Activated naive CD8-positive, alpha-beta T cell treated with anti-CD3 and anti-CD28 coated beads, Interleukin-2, amount 50 U/mL, for 16 hours (primary cell): ENCODE measurements around the gene MEF2C.

Source experiments
- DNase-seq: peaks from one replicate; pipeline ENCODE4 v3.0.0-alpha.2; 2020; ENCODE audit warnings: low read depth, low spot score

MEF2C gene

DNA sequence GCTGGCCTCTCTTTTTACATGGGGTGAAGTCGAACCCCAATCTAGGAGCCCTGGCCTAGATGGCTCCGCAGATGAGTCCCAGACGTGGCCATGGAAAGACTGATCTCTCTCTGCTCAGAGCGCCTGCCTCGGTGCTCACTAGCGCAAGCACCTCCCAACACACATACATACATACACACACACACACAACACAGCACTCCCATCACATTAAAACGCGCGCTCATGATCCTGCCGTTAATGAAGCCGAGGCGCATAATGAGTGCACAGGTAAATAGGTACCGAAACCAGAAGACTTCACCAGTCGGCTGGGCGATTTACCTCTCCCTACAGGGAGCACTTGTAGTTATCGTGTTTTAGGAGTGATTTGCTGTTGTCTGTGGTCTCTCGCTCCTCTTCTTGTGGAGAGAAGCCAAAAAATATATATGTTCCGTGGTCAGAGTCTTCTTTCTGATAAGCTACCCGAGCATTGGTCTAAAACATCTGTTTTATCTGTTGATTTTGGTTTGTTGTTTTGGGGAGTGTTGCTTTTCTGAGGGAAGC is 207.7 kb downstream of the MEF2C start:
- no peak for DNase-seq

DNA sequence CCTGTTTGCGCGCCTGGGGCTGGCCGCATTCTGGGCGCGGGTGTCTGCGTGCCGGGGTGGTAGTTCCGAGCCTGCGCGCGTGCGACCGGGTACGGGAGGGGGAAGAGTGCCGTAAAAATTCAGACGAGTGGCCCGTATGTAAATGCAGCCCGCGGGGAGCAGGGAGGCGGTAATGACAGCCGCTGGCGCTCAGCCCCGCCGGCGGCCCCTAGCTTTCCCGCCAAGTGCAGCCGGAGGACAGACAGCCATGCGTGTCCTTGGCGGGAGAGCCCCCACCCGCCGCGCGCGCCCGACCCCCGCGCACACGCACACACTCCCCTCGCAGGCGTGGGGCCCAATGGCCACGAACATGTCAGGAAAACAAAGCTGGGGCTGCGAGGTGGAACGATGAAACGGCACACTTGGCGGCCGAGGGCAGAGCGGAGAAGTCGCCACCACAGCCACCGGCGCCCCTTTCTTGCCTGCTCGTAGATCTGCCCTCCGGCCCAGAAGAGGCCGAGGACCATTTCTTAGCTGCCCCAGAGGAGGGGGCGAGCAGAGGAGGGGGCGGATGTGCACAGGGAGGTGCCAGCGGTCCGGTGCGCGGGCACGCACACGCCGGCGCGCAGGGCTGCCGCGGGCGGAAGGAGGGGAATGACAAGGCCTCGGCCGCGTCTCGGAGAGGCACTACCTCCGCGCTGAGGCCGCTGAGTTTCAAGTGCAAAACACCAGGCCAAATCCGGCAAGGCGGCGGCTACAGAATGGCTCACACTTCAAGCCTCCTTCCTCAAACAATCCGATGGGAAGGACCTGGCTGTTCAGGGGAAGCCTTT is 208.4 kb downstream of the MEF2C start:
- DNase-seq: no peak

DNA sequence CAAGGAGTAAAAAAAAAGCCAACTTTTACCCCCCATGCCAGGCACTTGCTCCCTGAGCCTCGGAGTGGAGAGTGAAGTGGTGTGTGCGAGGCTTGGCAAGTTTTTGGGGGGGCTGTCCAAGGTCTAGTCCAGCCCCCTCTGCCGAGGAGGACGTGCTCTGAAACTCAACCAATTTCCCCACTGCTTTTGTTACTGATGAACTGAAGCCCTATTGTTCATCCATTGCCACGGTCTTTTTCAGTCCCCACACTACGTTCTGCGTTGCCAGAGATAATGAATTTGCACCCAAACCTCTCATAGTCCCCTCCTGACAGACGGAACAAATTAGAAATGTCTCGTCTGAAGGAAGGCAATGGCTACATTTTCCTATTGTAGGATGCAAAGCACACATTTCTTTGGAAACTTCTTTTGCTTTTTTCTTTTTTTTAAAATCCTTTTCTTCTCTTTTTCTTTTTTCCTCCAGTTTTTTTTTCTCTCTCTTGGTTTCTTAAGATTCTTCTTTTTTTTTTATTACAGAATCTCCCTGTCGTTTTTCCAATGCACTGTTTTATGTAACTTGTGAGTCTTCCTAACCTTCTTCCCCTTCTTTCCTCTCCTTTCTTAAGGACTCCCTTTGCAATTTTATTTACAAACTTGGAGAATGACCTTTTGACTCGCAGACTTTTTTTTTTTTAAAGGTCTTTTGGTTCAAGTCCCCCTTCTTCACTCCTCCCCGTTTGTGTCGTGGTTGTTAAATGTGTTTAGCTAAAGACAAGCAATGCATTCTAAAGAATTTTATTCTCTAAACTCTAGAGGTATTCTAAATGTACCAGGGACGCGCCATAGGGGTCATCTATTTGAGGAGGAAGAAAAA is 209.5 kb downstream of the MEF2C start:
- DNase-seq: no peak

DNA sequence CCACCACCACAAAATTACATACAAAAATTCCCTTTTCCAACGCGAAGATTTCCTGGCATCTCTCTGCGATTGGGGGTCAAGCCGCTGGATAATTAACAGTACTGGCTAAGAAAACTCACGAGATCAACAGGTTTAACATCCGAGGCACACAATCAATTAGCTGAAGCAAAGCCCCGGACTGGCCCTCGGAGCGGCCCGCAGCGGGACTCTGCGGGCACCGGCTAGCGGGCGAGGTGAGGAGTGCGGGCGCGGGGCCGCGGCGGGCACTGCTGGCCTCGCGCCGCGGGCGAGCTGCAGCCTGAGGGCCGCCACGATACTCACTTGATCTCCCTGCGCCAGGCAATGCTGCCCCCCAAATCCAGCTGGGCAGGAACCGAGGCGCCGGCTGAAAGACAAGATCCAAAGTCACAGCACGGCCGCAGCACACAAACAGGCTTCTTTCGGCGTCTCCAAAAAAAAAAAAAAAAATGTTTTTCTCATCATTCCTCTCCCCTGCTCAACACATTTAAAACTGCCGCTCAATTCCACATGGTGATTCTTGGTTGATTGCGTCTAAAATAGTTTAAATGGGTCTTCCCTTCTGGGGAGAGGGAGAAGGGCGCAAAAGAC is 210.2 kb downstream of the MEF2C start:
- DNase-seq: no peak

DNA sequence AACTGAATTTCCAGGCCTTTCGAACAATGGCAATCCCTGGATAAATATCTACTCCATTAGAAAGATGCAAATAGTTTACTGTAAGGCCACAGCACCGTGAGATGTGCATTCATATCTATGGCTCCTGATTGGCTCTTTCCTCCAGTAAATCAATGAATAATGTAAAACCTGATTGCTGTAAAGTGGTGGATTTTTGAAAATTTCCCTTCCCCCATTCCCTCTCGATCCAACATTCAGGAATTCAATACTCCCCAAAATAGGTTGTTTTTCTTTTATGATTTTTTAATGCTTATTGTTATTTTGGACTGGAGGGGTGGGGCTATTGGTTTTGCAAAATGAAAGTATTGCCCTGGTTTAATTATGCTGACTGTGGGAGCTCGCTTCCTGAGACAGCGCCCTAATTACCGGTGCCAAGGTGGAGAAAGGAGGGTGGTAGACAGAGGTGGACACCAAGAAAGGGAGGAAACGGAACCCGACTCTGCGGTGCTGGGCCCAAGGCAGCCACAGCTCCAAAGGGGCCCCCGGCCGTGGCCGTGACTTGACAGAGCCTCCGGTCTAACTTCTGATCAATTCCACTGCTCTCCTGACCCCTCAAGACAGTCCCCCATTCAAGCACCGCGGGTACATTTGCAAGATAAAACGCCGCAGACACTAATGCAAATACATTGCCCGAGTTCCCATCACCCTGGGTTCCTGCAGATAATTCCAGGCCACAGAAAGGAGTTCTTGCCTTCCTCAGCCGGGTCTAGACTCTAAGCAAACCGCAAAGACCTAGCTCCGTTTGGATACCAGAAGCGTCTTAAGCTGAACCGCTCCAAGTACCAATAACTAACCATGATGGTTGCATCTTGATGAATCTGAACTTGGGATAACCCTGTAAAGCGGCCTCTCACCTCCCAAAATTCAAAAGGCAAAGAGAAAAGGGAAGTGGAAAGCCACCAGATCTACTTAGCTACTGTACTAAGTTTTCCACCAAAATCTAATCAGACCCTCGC is 211.2 kb downstream of the MEF2C start:
- DNase-seq: no peak

DNA sequence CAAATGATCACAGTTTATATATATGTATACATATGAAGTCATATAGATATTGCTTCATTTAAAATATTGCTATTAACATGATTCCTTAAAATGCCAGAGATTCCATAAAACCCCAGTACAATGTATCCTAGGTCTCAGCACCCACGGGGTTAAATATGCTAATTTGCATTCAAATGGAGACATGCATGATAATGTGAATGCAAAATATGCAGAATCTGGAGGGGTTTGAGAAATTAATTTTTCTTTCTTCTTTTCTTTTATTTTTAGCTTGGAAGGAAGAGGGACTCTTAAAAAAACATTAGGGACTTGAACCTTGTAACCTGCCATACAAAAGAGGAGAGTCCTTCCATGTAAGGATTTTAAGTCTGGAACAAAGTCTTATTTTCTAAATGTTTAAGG is 211.9 kb downstream of the MEF2C start:
- no peak for DNase-seq

DNA sequence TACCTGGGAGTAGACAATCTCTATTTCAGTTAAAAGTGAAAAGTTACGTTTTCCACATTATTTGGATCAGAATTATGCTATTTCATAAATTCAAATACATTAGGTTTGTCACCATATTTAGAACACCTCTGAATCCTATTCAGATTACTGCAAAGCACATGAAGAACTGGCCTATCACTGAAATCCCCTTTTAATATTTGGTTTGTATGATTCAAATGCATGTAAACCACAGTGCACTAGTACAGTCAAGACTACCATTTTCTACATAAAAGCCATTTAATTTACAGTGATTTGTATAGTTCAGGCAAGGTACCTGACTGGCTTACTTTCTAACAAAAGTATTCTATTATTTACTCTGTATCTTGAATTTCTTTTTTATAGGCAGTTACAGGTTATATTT is 212.5 kb downstream of the MEF2C start:
- no peak for DNase-seq

DNA sequence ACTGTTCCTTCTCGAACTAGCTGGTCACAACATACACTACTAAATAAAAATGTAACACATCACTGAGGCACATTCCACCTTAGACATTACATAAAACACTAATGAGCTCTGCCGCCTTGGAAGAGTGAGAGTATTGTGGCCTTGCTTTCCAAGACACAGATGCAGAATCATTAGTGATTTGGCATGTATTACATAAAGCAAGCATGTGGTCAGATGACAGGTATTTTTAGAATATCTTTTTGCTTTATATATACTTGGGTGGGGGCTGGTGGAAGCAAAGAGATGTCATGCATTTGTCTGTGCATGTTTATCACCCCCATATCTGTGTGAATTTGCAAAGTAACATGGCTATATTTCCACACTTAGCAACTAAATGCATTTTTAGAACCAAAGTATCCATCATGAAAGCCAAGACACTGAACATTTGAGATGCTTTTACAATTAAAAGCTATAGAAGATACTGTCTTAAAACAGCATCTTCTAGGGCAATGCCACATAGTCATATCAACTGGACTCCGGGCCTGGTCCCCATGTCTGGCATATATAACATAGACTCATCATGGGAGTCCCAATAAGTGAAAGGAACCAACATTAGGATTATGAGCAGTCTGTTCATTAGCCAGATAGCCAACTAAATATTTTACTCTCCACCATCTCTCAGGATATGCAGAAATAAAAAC is 213.5 kb downstream of the MEF2C start:
- no peak for DNase-seq

DNA sequence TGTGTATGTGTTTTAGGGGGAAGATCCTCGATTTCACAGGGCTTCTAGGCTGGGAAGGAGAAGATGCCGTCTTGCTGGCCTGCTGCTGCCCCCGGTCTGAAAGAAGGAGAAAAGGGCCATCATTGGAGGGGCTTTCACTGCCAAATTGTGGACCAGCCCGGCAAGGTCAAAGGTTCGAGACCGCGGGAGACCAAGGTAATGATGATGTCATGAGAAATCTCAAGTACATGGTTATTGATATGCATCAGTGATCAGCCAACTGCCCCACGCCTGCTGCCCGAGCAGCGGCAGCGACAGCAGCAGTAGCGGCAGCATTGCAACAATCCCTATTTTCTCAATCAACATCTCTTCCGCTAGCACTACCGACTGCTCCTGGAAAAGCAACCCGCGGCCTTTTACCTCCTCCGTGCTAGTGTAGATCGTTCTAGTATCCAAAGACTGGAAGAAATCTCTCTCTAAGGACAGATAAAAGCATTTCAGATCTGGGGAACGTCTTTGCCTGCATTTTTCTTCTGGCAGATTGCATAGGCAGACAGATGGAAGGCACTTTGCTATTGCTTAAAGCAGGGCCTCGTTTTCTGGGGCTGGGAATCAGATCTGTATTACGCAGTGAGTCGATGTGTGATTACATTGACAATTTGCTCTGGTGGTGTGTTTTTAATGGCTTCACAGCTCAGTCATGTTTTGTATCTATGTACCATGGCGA is 215.3 kb downstream of the MEF2C start:
- no peak for DNase-seq
